Chondrocyte (in vitro differentiated cells): ENCODE data around the gene ITPKB. TPM values are rescaled to one million over a fixed set of nuclear protein-coding genes. Genes with fewer than 3 reads are reported as not detected.

Experiments used
- DNase-seq: peaks from one replicate; pipeline ENCODE4 v3.0.0; 2021; ENCODE audit warnings: mixed read lengths, low spot score
- H3K27ac Mint-ChIP-seq: one replicate; pipeline ENCODE4 v1.8.0; 2021; ENCODE audit warnings: mild to moderate bottlenecking, moderate library complexity, mixed read lengths; ENCODE audit not compliant: unreplicated experiment
- H3K27me3 Mint-ChIP-seq: 2 replicates; pipeline ENCODE4 v1.8.0; 2021; ENCODE audit warnings: low read depth, mixed read lengths
- H3K36me3 Mint-ChIP-seq: 2 replicates; pipeline ENCODE4 v1.8.0; 2021; ENCODE audit warnings: low read depth, mixed read lengths
- H3K4me1 Mint-ChIP-seq: 2 replicates; pipeline ENCODE4 v1.8.0; 2021; ENCODE audit warnings: low read depth, mild to moderate bottlenecking, mixed read lengths
- H3K4me3 Mint-ChIP-seq: one replicate; pipeline ENCODE4 v1.8.0; 2021; ENCODE audit warnings: mild to moderate bottlenecking, moderate library complexity, mixed read lengths; ENCODE audit not compliant: unreplicated experiment
- H3K9me3 Mint-ChIP-seq: 2 replicates; pipeline ENCODE4 v1.8.0; 2021; ENCODE audit warnings: low read depth, mixed read lengths
- total RNA-seq: library from RNA; stranded (reverse); gene quantifications from 3 replicates; pipeline ENCODE4 v1.2.1, GENCODE V29; 2021
- TF ChIP-seq, protein P1 (sequence below): fragments of 200-600 bp; sonication (generic); IDR thresholded peaks from 2 replicates; pipeline ENCODE4 v1.5.0; 2021; ENCODE audit warnings: antibody characterized with exemption, mild to moderate bottlenecking, moderate library complexity

ITPKB gene
- total RNA-seq, 1 donor from 2014 or later, result 13.4 TPM

DNA sequence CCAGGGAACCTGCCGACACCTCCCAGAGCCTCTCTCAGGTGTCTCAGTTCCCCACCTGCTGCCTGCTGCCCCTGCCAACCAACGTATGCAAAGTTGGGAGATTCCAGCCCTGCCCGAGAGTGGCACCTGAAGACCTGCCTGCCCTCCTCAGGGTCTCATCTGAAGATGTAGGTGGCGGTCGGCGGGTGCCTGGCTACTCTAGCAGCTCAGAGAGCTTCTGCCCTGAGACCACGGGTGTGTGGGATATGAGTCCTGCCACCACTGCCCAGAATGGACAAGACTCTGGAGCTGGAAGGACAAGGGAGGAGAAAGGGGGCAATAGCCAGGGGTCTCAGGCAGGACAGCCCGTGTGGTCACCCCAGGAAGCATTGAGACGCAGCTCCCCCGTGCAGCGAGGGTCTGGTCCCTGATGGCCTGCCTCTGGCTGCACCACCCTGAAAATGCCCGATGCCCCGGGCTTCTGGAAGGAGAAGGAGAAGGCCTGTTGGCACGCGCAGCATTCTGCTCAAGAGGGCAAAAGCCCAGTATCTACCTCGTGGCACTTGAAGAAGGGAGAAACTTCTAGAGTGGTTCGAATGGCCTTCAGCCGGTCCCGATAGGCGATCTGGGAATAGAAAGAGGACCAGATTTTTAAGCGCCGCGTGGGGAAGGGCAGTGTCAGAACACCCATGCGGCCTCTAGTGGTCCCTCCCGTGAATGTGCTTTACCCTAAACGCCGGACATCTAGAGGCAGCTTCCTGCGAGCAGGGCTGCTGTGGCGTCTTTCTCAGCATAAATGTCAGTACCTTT is 101.7 kb downstream of the ITPKB start:
- DNase-seq, result peak; percentile 85
- TF ChIP-seq, protein P1, sequence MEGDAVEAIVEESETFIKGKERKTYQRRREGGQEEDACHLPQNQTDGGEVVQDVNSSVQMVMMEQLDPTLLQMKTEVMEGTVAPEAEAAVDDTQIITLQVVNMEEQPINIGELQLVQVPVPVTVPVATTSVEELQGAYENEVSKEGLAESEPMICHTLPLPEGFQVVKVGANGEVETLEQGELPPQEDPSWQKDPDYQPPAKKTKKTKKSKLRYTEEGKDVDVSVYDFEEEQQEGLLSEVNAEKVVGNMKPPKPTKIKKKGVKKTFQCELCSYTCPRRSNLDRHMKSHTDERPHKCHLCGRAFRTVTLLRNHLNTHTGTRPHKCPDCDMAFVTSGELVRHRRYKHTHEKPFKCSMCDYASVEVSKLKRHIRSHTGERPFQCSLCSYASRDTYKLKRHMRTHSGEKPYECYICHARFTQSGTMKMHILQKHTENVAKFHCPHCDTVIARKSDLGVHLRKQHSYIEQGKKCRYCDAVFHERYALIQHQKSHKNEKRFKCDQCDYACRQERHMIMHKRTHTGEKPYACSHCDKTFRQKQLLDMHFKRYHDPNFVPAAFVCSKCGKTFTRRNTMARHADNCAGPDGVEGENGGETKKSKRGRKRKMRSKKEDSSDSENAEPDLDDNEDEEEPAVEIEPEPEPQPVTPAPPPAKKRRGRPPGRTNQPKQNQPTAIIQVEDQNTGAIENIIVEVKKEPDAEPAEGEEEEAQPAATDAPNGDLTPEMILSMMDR, result peak; percentile 50
- no peak overlapping the region for H3K27ac Mint-ChIP-seq
- no peak overlapping the region for H3K4me3 Mint-ChIP-seq
- H3K9me3 Mint-ChIP-seq, result no peaks in the 10 kb centered on the region
- H3K36me3 Mint-ChIP-seq, result peaks cover 7% of the 10 kb centered on the region
- H3K4me1 Mint-ChIP-seq, result no peaks in the 10 kb centered on the region
- no peaks in the 10 kb centered on the region for H3K27me3 Mint-ChIP-seq

DNA sequence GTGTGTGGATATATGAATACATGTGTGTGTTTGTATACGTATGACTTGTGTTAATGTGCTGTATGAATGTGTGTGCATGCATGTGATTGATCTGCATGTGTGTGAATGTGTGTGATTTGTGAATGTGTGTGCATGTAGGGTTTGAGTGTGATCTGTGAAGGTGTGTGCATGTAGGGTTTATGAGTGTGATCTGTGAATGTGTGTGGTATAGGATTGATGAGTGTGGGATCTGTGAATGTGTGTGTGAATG is 102.3 kb downstream of the ITPKB start:
- TF ChIP-seq, protein P1, result no peak
- Mint-ChIP-seq H3K27ac (no peak overlapping the region), H3K4me1 (no peaks in the 10 kb centered on the region), H3K27me3 (no peaks in the 10 kb centered on the region), H3K9me3 (no peaks in the 10 kb centered on the region), H3K36me3 (peaks cover 7% of the 10 kb centered on the region), H3K4me3 (no peak overlapping the region)
- DNase-seq, result no peak

DNA sequence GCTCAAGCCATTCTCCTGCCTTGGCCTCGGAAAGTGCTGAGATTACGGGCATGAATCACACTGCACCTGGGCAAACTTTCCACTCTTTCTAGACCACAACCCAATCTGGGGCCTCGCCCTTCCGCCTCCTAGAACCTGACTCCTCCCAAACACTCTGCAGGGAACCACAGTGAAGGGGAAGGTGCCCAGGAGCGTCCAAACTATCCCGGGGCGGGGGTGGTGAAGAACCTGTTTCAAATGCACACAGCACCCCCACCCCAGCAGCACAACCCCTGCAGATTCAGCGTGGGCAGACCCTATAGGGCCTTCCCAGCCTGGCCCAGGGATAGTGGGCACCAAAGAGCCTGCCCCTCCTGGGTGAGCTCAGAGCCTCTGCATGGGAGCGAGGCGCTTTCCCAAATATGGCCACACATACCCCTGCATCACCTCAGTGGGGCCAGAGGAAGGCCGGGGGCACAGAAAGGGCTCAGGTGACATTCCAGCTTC is 103.6 kb downstream of the ITPKB start:
- Mint-ChIP-seq H3K27me3 (no peaks in the 10 kb centered on the region), H3K4me3 (no peak overlapping the region), H3K27ac (no peak overlapping the region), H3K36me3 (peaks cover 7% of the 10 kb centered on the region), H3K9me3 (no peaks in the 10 kb centered on the region), H3K4me1 (no peaks in the 10 kb centered on the region)
- TF ChIP-seq, protein P1, result no peak
- DNase-seq, result peak; percentile 75

DNA sequence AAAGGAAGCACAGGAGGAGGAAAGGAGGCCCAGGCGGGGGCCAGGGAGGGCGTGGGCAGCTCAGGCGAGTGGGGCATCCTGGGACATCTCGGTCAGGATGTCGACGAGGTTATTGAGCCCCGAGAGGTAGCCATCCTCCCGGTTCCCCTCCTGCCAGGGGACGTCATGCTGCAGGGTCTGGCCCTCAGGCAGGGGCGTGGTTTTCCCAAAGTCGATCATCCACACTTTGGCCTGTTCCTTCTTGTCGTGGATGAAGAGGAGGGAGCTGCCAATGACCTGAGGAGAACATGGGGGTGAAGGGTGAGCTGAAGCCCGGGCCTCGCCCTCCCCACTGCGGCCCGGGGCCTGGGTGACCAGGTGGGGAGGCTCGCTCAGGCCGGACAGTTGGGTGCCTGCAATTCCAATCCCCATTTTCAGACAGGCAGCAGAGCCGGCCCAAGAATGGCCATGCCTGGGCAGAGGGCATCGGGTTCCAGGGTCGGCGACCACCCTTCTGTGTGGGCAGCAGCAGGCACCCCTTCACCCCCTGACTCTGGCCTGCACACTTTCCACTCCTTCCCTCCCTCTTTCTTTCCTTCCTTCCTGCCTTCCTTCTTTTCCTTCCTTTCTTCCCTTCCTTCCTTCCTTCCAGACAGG is 104.4 kb downstream of the ITPKB start:
- TF ChIP-seq, protein P1, result no peak
- Mint-ChIP-seq H3K36me3 (peaks cover 5% of the 10 kb centered on the region), H3K4me3 (no peak overlapping the region)

DNA sequence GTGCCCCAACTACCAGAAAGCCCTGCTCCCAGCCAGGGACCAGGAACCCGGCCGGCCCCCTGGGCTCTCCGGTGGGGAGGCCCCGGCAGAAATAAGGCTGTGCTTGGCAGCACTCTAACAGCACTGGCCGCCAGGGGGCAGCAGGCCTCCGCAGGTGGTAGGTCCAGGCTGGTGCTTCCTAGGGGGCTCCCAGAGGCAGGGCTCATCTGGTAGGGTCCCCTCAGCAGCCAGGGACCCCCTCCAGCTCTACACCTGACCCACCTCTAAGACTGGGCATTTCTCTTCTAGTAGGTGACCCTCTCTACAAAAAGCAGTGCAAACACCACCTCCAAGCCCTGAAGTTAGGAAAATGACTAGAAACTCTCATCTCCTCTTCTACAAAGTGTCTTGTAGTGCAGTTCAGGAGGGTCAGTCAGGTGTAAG is 104.9 kb downstream of the ITPKB start:
- no peak overlapping the region for H3K4me3 Mint-ChIP-seq
- peak; percentile 90 for DNase-seq
- H3K36me3 Mint-ChIP-seq, result peaks cover 3% of the 10 kb centered on the region
- no peaks in the 10 kb centered on the region for H3K27me3 Mint-ChIP-seq
- no peak overlapping the region for H3K27ac Mint-ChIP-seq
- no peaks in the 10 kb centered on the region for H3K4me1 Mint-ChIP-seq
- no peaks in the 10 kb centered on the region for H3K9me3 Mint-ChIP-seq
- TF ChIP-seq, protein P1, result peak; percentile 99

More for the DNA sequence above, 104.4 kb downstream of the ITPKB start:
- peak; percentile 59 for DNase-seq
- H3K9me3 Mint-ChIP-seq, result no peaks in the 10 kb centered on the region
- no peaks in the 10 kb centered on the region for H3K27me3 Mint-ChIP-seq
- H3K4me1 Mint-ChIP-seq, result no peaks in the 10 kb centered on the region
- no peak overlapping the region for H3K27ac Mint-ChIP-seq
